Midbrain (tissue), 1 donor: ENCODE measurements around the gene KIF6.
"Not testable (repeated sequence)": the region's sequence is repeated elsewhere in the genome, so short reads cannot be mapped to it uniquely, and the experiment has no call there.

ENCODE experiments used
- DNase-seq: peaks from one replicate; lab custom pipeline; 2025; lab: John Stamatoyannopoulos, UW

Gene KIF6

GRCh38 chr6:39499053-39499452 lies 226.2 kb downstream of the KIF6 start:
- no peak for DNase-seq

GRCh38 chr6:39498096-39498495 lies 227.1 kb downstream of the KIF6 start:
- DNase-seq, result no peak

- no peak for DNase-seq
Measured at GRCh38 chr6:39496915-39497314, 228.3 kb downstream of the KIF6 start.

DNA sequence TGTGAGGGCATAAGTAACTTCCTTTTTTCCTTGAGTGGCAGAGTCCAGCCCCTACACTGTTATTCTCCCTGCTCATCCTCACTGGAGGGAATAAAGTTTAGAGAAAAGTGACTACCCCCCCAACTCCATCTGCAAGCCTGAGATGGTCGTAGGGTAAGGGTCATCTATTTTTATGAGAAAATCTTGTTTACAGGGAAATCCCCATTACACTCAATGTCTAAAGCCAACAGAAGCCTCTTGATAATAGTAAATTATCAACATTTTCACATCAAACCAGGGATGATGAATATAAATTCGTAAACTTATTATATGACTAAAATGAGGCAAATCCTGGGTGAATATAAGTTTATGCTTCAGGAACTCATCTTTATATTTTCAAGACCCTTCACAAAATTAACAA lies 228.8 kb downstream of the KIF6 start:
- DNase-seq, result no peak

GRCh38 chr6:39495640-39496039 lies 229.6 kb downstream of the KIF6 start:
- no peak for DNase-seq

DNA sequence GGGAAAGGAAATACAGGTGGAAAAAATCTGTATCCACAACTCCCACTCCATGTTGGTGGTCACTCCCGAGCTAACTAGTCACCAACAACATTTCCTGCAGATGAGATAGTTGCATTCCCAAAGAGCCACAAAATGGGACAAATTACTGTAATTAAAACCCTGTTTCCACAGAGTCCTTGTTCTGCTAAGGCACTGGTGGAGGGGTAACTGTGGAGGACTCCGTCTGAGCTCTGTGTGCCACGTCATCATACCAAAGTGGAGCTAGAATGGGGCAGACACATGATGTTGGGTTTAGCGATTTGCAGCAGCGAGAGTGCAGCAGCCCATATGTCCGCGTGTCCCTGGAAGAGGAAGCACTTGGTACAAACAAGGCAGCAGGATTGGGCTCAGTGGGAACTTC lies 230.2 kb downstream of the KIF6 start:
- DNase-seq, result no peak

DNA sequence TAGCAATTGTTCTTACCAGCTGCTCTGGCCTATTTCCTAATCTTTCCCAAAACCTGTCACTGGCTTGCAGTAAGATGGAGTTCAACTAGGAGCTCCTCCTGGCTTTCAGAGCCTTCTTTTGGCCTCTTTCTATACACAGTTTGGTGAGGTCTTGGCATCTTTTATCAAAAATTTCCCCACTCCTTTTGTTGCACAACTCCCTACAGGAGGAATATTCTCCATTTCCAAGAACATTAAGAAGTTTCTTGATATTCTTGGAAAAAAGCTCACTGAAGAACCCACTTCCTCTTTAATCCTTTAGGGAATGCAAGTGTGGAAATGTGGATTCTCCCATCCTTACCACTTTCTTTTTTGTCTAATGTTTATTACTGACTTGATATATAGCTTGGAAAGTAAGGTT lies 231.4 kb downstream of the KIF6 start:
- DNase-seq, result no peak

DNA sequence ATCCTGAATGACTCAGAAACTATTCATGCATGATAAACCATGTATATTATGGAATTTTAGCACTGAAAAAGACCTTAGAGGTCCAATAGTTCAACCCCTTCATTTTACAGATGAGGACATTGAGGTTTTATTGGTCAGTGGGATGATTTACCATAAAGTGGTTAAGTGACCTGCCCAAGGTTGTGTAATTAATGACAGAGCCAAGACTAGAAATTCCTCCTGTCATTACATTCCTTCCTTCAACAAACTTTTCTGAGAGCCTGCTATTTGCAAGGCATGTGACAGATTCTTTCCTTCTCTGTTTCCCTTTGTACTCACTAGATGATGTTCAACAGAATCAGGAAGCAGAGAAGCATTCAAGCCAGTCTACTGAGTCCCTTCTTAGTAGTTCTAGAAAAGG lies 232.0 kb downstream of the KIF6 start:
- no peak for DNase-seq

DNA sequence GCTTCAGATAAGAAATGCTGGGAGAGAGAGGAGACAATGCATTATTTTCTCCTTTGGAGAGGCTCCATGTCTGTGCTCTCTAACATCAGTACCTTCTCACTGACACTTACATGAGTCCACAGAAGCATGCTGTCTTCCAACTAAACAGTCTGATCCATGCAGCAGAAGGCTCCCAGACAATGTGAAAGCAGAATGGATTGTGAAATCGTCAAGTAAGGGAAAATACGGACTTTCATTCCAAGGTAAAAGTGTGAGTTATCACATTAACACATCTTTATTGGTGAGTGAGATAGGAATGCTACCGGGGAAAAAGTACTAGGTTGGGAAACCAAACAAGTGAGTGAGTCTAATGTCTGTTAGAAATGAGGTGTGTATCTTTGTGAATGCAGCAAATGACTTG lies 235.1 kb downstream of the KIF6 start:
- no peak for DNase-seq

DNA sequence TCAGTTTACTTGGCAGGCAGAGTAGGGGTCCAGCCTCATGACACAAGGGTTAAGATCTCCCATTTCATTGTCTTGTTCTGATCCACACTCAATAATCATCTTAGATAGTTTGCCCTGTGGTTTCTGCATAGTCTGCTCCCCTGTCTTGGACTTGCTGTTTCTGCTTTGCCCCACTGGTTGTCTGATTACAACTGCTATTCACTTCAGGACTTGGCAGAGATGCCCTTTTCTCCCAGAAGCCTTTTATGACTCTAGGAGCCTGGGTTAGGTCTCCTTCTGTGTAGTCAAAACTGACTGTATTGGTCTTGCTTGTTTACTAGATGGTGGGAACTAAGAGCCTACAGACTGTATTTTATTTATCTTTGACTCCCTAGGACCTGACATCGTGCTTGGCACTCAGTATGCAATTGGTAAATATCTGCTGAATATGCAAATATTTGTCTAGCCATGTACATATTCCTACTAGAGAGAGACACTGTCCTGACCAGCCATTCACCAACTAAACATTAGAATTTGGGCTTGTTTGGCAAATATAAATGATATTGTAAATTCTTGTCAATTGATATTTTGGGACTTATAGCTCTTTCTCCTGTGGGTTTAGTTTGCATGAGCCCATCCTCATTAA lies 236.8 kb downstream of the KIF6 start:
- no peak for DNase-seq

DNA sequence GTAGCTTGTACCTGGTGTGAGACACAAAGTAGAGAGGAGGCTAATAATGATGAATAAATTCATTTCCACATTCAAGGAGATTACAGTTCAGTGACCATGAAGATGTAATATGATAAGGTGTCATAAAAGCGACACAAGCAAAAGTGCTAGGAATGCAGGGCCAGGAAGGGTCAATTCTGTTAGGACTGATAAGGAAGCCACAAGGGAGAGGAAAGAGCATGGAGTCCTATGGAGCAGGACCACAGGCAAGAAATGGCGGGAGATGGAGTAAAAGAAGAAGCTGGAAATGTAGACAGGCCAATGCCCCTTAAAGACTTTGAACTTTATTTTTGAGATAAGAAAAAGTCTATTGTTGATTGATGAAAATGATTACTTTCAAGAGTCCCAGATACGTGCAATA lies 240.9 kb downstream of the KIF6 start:
- no peak for DNase-seq

GRCh38 chr6:39479819-39480218 lies 245.4 kb downstream of the KIF6 start:
- not testable (repeated sequence) for DNase-seq

DNA sequence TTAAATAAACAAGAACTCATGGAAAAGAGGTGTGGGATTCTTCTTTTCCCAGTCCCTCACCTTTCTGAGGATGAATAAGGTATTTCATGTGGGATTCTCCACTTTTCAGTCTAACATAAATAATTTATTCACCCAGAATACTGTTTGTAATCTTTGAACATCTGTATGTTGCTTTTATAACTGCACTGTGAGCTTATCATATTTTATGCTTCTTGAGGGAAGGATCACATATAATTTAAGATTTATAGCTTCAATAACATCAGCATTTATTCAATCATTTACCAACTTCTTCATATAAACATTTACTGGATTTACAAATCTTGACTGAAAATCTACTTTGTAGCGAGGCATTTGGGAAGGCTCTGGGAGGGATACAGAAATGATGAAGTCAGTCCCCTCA lies 248.5 kb downstream of the KIF6 start:
- no peak for DNase-seq

- no peak for DNase-seq
Measured at GRCh38 chr6:39476151-39476550, 249.1 kb downstream of the KIF6 start.

DNA sequence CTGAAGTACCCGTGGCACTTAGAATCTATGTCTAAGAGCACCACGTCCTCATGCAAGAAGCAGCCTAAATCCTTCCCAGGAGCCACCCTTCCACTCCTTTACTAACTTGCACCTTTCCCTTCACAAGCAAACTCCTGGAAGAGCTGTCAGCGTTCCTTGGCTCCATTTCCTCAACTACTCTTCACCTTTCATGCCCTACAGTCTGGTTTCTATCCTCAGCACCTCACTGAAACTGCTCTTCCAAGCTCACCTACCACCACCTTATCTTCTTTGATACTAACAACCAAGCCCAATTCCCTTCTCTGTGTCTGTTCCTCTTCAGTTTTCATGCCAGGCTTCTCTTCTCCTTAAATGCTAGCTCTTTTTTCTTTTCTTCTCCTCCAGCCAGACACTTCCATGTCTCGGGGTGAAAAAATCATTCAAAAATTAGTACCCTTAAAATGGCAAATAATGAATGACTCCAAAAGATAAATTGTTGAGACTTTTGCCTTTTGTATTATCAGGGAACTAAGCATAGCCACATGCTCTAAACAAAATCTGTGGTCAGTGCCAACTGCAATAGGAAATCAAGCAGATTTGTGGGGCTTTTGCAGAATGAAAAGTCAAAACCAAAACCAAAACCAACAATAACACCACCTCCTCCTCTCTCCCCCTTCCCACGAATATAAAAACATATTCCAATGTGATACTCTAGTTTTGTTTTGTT lies 253.1 kb downstream of the KIF6 start:
- no peak for DNase-seq

DNA sequence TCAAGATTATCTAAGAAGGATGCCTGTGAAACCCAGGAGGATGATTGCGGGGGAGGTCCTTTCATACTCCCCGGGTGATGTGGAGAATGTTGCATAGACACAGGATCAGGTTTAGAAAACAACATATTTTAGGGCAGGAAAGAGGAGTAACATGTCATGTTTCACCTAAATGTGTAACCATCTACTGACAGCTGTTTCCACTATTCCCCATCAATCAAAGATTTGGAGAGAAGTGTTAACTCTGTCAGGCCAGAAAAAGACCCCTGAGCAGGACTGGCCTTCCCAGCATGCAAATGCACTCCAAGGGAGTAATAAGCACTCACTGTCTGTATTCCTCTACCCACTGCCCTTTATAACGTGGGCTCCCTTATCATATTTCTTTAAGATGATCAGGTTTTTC lies 254.7 kb downstream of the KIF6 start:
- no peak for DNase-seq

GRCh38 chr6:39468385-39468784 lies 256.8 kb downstream of the KIF6 start:
- no peak for DNase-seq

DNA sequence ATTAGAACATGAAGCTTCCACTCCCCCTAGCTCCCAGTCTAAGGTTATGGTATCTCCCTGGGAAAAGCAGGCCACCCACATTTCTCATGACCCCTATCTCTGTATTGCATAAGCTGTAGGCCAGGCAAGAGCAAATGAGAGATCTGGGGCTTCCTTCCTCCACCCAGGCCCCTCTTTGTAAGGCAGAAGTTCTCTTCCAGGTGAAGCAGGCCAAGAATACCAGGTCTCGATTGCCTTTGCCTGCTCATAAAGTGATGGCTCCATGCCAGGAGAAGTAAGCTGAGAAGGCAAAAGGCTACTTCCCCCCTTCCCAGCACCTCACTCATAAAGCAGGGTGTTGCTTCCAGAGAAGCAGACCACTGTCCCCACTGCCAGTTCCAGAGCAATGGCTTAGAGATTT lies 258.6 kb downstream of the KIF6 start:
- no peak for DNase-seq

DNA sequence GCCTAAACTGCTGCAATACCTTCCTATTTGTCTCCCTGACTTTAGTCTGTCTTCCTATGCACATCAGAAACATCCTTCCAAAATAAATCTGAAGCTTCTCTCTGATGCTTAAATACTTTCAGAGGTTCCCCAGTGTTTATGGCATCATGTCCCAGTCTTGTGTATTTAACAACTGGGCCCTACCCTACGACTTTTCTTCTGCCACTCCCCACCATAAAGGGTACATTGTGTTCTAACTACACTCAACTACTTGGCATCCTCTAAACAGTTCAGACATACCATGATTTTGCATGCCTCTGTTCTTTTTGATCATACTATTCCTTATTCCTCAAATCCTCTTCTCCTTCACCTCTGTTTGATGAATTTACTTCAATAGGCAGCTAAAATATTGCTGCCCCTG lies 259.7 kb downstream of the KIF6 start:
- no peak for DNase-seq

DNA sequence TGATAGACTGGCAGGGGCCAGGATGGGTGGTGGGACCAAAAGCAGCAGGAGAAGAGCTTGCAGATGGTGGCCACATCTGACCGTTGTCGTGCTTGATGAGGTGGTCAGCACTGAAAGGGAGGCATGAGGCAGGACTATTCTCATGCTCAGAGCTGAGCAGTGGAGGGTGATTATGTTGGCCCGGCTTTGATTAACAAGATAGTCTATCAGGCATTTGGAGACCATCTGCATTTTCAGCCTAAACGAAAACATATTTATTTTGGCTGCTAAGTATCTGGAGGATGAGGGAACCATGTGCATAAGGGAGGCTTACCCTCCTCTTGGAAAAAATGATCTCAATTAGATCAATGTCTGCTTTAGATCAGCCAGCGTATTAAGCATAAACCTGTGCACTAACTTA lies 261.1 kb downstream of the KIF6 start:
- DNase-seq, result no peak

GRCh38 chr6:39453956-39454524 lies 271.2 kb downstream of the KIF6 start:
- DNase-seq, result no peak

GRCh38 chr6:39453241-39453640 lies 272.0 kb downstream of the KIF6 start:
- no peak for DNase-seq

GRCh38 chr6:39452306-39453145 lies 272.7 kb downstream of the KIF6 start:
- no peak for DNase-seq
